ENCODE measurements around the gene TRUB1.
A peak's percentile ranks its signal among the peaks of the same experiment; 100 is the strongest.
"Not testable (repeated sequence)": the region's sequence is repeated elsewhere in the genome, so short reads cannot be mapped to it uniquely, and the experiment has no call there.

TRUB1 gene

DNA sequence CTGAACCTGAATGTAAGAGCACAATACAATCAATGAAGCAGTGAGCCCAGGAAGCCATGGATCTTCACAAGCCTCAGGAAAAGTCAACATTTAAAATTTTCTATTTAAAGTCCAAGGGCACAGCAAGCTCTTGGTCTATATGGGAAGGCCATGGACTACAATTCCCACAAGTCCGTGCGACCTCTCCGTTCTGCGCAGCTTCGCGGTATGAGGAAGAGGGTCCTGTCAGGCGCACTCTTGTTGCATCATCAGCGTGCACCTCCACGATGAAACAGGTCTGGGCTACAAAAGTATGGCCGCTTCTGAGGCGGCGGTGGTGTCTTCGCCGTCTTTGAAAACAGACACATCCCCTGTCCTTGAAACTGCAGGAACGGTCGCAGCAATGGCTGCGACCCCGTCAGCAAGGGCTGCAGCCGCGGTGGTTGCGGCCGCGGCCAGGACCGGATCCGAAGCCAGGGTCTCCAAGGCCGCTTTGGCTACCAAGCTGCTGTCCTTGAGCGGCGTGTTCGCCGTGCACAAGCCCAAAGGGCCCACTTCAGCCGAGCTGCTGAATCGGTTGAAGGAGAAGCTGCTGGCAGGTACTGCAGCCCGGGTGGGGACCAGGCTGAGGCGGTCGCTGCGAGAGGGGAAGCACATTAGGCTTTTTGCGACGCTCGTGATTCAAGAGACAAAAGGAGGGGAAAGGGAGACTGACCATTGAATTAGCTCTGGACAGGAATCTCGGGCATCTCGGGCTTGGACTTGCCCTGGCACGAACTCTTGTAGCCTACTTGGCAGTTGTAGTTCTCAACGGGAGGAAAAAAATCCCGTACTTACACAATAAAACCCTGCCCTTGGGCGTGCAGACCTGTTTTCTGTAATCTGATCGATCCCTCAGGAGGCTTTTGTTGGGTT lies at the start of gene TRUB1:
Gene TRUB1, plus strand, starts transcription at position 234 of the 894 bp plus-strand sequence. Its CDS starts 59 bp downstream, at position 293.
- H3K4me1 ChIP-seq (ENCODE audit: control insufficient read depth, insufficient read depth, low read length): peaks cover 6% of the 10 kb centered on the region
- no peaks in the 10 kb centered on the region for H3K27me3 ChIP-seq (ENCODE audit: control insufficient read depth, insufficient read depth, low read length)
- H3K36me3 ChIP-seq (ENCODE audit: control insufficient read depth, insufficient read depth, low read length): peaks cover 5% of the 10 kb centered on the region
- H3K9ac ChIP-seq (ENCODE audit: low read depth, low read length): peak within 1 kb of the TSS; percentile 99
- peak within 1 kb of the TSS; percentile 90 for H3K4me3 ChIP-seq (ENCODE audit: low read depth, low read length)
- no peaks in the 10 kb centered on the region for H3K9me3 ChIP-seq (ENCODE audit: control insufficient read depth, insufficient read depth, low read length)

DNA sequence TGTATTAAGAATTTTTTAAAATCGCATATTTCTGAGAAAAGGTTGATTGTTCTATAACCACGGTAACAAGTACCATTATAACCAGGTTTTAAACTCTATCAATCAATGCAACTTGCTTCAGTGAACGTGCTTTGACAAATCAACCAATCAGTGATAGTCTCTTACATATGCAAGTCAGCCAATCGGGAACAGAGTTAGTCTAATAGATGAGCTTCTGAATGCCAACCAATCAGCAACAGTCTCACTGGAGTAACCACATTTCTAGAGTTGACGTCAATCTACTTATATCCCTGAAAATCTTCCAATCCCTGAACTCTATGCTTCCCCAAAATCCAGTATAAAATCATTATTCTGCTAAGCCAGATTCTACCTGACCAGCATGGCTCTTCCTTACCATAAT lies 44.7 kb upstream of the TRUB1 start:
- no peaks in the 10 kb centered on the region for H3K36me3 ChIP-seq (ENCODE audit: control insufficient read depth, insufficient read depth, low read length)
- no peaks in the 10 kb centered on the region for H3K4me1 ChIP-seq (ENCODE audit: control insufficient read depth, insufficient read depth, low read length)
- no peaks in the 10 kb centered on the region for H3K9me3 ChIP-seq (ENCODE audit: control insufficient read depth, insufficient read depth, low read length)
- H3K27me3 ChIP-seq (ENCODE audit: control insufficient read depth, insufficient read depth, low read length): no peaks in the 10 kb centered on the region
- H3K4me3 ChIP-seq (ENCODE audit: low read depth, low read length): no peak overlapping the region
- no peak overlapping the region for H3K9ac ChIP-seq (ENCODE audit: low read depth, low read length)

DNA sequence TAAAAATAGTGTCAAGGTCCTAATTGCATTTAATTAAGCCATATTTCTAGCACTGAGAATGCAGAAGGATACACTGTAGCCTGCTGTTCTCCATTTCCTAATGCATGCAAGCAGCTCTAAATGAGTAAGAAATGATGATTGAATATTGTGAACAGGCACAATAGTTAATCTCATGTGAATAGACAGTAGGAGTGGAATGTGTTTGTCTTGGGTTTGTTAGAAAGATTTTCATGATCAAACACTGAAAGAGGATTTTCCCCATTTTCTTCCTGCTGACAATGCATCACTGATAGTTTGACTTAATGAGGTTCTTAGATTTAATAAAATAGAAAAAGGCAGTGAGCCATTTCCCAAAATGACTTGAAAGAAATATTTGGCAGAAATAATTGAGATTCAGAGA lies 43.1 kb upstream of the TRUB1 start:
- H3K9me3 ChIP-seq (ENCODE audit: control insufficient read depth, insufficient read depth, low read length): no peaks in the 10 kb centered on the region
- no peak overlapping the region for H3K4me3 ChIP-seq (ENCODE audit: low read depth, low read length)
- no peak overlapping the region for H3K9ac ChIP-seq (ENCODE audit: low read depth, low read length)
- H3K27me3 ChIP-seq (ENCODE audit: control insufficient read depth, insufficient read depth, low read length): no peaks in the 10 kb centered on the region
- no peaks in the 10 kb centered on the region for H3K4me1 ChIP-seq (ENCODE audit: control insufficient read depth, insufficient read depth, low read length)
- H3K36me3 ChIP-seq (ENCODE audit: control insufficient read depth, insufficient read depth, low read length): no peaks in the 10 kb centered on the region

DNA sequence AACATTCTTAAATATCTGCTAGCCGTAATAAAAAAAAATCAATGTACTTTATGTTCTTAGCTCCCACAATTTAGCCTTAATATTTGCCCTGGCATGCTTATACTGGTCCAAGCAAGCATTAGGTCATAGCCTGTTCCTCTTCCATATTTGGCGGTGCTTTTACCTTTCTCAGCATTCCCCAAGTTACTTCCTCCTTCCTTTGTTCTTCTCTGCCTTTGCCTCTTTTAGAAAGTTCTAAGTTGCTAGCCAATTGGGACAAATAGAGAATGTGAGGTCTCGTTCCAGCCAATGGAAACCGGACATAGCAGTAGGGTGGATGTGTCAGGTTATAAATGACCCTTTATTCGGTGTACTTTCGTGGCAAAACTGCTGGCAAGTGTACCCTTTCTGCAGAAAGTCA lies 41.0 kb upstream of the TRUB1 start:
- not testable (repeated sequence) for H3K27me3 ChIP-seq (ENCODE audit: control insufficient read depth, insufficient read depth, low read length); H3K36me3 ChIP-seq (ENCODE audit: control insufficient read depth, insufficient read depth, low read length); H3K9me3 ChIP-seq (ENCODE audit: control insufficient read depth, insufficient read depth, low read length); H3K4me3 ChIP-seq (ENCODE audit: low read depth, low read length); H3K9ac ChIP-seq (ENCODE audit: low read depth, low read length); H3K4me1 ChIP-seq (ENCODE audit: control insufficient read depth, insufficient read depth, low read length)

DNA sequence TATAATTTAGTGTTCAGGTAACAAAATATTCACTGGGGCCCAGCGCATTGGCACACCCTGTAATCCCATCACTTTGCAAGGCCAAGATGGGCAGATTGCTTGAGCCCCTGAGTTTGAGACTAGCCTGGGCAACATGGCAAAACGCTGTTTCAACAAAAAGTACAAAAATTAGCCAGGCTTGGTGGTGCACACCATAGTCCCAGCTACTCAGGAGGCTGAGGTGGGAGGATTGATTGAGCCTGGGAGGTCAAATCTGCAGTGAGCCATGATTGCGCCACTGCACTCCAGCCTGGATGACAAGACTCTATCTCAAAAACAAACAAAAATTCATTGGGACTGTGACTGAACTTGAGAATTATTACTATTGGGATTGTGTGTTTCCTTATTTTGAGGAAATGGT lies 40.4 kb upstream of the TRUB1 start:
- Histone ChIP-seq H3K4me1 (ENCODE audit: control insufficient read depth, insufficient read depth, low read length) (no peaks in the 10 kb centered on the region), H3K9ac (ENCODE audit: low read depth, low read length) (no peak overlapping the region), H3K4me3 (ENCODE audit: low read depth, low read length) (no peak overlapping the region), H3K27me3 (ENCODE audit: control insufficient read depth, insufficient read depth, low read length) (no peaks in the 10 kb centered on the region), H3K9me3 (ENCODE audit: control insufficient read depth, insufficient read depth, low read length) (no peaks in the 10 kb centered on the region), H3K36me3 (ENCODE audit: control insufficient read depth, insufficient read depth, low read length) (no peaks in the 10 kb centered on the region)

DNA sequence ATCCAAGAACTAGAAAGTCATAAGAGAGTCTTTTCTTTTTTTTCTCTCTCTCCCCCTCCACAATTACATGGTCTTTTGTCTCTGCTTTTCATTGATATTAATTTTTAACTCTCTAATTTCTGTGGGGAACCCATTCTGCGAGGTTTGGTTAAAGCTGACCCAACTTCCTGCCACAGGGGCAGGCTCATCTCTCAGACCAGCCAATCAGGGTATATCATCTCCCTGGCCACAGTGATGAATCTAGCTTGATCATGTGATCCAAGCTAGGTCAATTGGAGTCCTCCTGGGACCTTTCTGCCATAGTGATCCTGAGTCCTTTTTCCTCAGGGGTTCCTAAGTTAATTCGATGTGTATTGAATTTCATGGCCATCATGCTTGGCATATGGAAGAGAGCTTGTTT lies 38.0 kb upstream of the TRUB1 start:
- Histone ChIP-seq H3K4me1 (ENCODE audit: control insufficient read depth, insufficient read depth, low read length) (no peaks in the 10 kb centered on the region), H3K9ac (ENCODE audit: low read depth, low read length) (no peak overlapping the region), H3K36me3 (ENCODE audit: control insufficient read depth, insufficient read depth, low read length) (no peaks in the 10 kb centered on the region), H3K9me3 (ENCODE audit: control insufficient read depth, insufficient read depth, low read length) (no peaks in the 10 kb centered on the region), H3K27me3 (ENCODE audit: control insufficient read depth, insufficient read depth, low read length) (no peaks in the 10 kb centered on the region), H3K4me3 (ENCODE audit: low read depth, low read length) (no peak overlapping the region)

DNA sequence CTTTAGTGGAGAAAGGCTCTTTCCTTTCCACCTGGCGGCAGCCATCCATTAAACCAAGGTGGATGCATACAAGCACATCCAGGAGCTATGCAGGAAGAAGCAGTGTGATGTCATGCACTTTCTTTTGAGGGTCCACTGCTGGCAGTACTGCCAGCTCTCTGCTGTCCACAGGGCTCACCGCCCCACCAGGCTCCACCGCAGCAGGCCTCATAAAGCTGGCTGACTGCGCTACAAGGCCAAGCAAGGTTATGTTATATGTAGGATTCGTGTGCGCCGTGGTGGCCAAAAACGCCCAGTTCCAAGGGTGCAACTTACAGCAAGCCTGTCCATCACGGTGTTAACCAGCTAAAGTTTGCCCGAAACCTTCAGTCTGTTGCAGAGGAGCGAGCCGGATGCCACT lies 37.3 kb upstream of the TRUB1 start:
- Histone ChIP-seq H3K27me3 (ENCODE audit: control insufficient read depth, insufficient read depth, low read length) (no peaks in the 10 kb centered on the region), H3K36me3 (ENCODE audit: control insufficient read depth, insufficient read depth, low read length) (no peaks in the 10 kb centered on the region), H3K4me3 (ENCODE audit: low read depth, low read length) (no peak overlapping the region), H3K9ac (ENCODE audit: low read depth, low read length) (no peak overlapping the region), H3K4me1 (ENCODE audit: control insufficient read depth, insufficient read depth, low read length) (no peaks in the 10 kb centered on the region), H3K9me3 (ENCODE audit: control insufficient read depth, insufficient read depth, low read length) (no peaks in the 10 kb centered on the region)

DNA sequence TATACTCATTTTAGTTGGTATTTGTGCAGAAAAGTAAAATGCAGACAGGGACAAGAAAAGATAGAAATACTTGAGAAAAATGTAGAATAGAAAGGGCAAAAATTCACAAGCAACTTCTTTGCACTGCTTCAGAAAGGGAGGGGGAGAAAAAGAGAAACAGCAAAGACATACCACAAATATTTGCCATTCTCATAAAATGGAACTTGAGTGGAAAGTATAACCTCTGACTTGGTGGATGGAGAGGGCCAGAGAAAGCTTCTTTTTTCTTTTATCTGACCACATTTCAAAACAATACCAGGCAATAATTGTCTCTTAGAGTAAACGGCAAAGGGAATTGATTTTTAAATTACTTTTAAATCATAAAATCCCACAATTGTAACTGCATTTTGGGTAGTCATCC lies 35.8 kb upstream of the TRUB1 start:
- H3K36me3 ChIP-seq (ENCODE audit: control insufficient read depth, insufficient read depth, low read length): no peaks in the 10 kb centered on the region

DNA sequence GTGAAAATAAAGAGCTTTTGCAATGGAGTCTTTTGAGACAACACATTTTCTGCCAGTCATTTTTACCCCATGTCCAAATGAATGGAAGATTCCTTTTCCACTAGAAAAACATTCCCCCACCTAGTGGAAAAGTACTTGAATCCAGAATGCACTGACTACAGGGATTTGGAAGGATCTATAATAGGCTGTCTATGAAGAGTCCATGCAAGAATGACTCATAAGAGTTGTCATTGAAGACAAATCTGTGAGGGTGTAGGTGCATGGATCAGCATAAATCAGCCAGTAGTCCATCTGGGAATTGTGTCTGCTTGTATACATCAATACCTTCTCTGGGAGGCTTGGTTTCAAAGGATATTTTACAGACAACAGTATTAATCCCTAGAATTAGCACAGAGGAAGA lies 32.5 kb upstream of the TRUB1 start:
- no peaks in the 10 kb centered on the region for H3K36me3 ChIP-seq (ENCODE audit: control insufficient read depth, insufficient read depth, low read length)
- no peaks in the 10 kb centered on the region for H3K27me3 ChIP-seq (ENCODE audit: control insufficient read depth, insufficient read depth, low read length)
- no peaks in the 10 kb centered on the region for H3K4me1 ChIP-seq (ENCODE audit: control insufficient read depth, insufficient read depth, low read length)
- no peak overlapping the region for H3K4me3 ChIP-seq (ENCODE audit: low read depth, low read length)
- H3K9me3 ChIP-seq (ENCODE audit: control insufficient read depth, insufficient read depth, low read length): no peaks in the 10 kb centered on the region
- no peak overlapping the region for H3K9ac ChIP-seq (ENCODE audit: low read depth, low read length)

More for the DNA sequence above, 35.8 kb upstream of the TRUB1 start:
- H3K9ac ChIP-seq (ENCODE audit: low read depth, low read length): no peak overlapping the region
- H3K9me3 ChIP-seq (ENCODE audit: control insufficient read depth, insufficient read depth, low read length): no peaks in the 10 kb centered on the region
- no peaks in the 10 kb centered on the region for H3K27me3 ChIP-seq (ENCODE audit: control insufficient read depth, insufficient read depth, low read length)
- no peak overlapping the region for H3K4me3 ChIP-seq (ENCODE audit: low read depth, low read length)
- H3K4me1 ChIP-seq (ENCODE audit: control insufficient read depth, insufficient read depth, low read length): no peaks in the 10 kb centered on the region

DNA sequence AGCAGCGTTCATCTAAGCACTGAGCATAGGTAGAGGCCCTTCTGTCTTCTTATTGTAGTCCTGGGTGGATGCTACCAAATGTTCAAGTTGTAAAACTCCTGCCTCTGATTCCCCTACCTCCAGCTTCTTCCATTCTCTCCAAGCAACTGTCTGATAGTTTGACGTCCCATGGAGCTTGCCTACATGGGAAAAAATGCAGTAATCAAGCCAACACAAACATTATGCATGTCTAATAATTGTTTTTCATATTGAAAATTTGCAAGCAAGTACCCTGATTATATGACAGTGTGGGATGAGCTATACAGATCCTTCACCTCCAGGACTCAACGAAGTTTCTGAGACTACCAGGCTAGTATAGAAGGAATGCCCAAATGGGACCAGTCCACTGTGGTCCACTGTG lies 31.0 kb upstream of the TRUB1 start:
- Histone ChIP-seq H3K9me3 (ENCODE audit: control insufficient read depth, insufficient read depth, low read length) (no peaks in the 10 kb centered on the region), H3K4me1 (ENCODE audit: control insufficient read depth, insufficient read depth, low read length) (no peaks in the 10 kb centered on the region), H3K27me3 (ENCODE audit: control insufficient read depth, insufficient read depth, low read length) (no peaks in the 10 kb centered on the region), H3K36me3 (ENCODE audit: control insufficient read depth, insufficient read depth, low read length) (no peaks in the 10 kb centered on the region), H3K4me3 (ENCODE audit: low read depth, low read length) (no peak overlapping the region), H3K9ac (ENCODE audit: low read depth, low read length) (no peak overlapping the region)

DNA sequence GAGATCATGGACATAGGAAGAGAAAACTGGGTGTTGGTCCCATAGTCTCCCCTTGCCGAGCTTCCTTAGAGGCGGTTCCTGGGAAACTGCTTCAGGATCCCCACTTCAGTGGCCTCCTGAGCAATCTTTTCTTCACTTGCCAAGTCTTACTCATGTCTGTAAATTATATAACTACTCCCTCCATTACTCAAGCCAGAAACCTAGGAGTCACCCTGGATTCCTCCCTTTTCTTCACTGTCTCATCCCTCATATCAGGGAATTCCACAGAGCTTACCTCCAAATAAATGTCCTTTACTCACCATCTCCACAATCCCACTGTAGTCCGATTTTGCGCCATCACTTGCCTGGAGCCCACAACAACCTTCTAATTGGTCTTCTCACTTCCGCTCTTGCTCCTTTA lies 29.1 kb upstream of the TRUB1 start:
- no peaks in the 10 kb centered on the region for H3K4me1 ChIP-seq (ENCODE audit: control insufficient read depth, insufficient read depth, low read length)
- no peaks in the 10 kb centered on the region for H3K36me3 ChIP-seq (ENCODE audit: control insufficient read depth, insufficient read depth, low read length)
- no peaks in the 10 kb centered on the region for H3K9me3 ChIP-seq (ENCODE audit: control insufficient read depth, insufficient read depth, low read length)
- no peaks in the 10 kb centered on the region for H3K27me3 ChIP-seq (ENCODE audit: control insufficient read depth, insufficient read depth, low read length)
- H3K4me3 ChIP-seq (ENCODE audit: low read depth, low read length): no peak overlapping the region
- no peak overlapping the region for H3K9ac ChIP-seq (ENCODE audit: low read depth, low read length)

DNA sequence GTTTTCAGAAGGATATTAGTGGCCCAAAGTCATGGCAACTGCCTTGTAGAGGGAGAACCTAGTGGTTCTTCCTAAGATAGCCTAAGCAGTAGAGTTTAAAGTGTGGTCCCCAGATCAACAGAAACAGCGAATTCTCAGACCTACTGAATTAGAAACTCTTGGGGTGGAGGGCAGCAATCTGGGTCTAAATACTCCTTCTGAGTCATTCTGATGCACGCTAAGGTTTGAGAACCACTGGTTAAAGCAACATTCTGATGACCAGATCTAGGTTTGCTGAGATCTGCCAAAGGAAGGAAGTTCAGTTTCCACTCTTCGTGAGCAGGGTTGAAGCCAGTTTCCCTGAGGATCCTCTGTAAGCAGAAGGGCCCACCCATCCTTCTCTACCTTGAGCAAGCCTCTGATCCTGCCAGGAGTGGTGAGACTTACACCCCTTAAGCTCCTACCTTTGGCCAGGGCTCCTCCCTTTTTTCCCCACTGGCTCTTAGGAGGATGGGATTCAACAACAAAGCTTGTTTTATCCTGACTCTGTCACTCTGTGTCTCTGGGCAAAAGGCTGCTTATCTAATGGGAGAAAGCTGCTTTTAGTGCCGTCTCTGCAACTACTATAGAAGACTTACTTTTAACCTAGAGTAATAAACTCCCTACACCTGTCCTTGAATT lies 26.8 kb upstream of the TRUB1 start:
- Histone ChIP-seq H3K9ac (ENCODE audit: low read depth, low read length) (no peak overlapping the region), H3K9me3 (ENCODE audit: control insufficient read depth, insufficient read depth, low read length) (no peaks in the 10 kb centered on the region), H3K36me3 (ENCODE audit: control insufficient read depth, insufficient read depth, low read length) (no peaks in the 10 kb centered on the region), H3K4me1 (ENCODE audit: control insufficient read depth, insufficient read depth, low read length) (no peaks in the 10 kb centered on the region), H3K4me3 (ENCODE audit: low read depth, low read length) (no peak overlapping the region), H3K27me3 (ENCODE audit: control insufficient read depth, insufficient read depth, low read length) (no peaks in the 10 kb centered on the region)

All from iPS-15b (cell line).